K562 (cell line): ENCODE measurements around the gene PTPRU. TPM values are rescaled to one million over a fixed set of nuclear protein-coding genes. Genes with fewer than 3 reads are reported as not detected.

Source experiments
- ATAC-seq: fragments of 200-7000 bp; cut with Tn5 transposase; 3 replicates; pipeline ENCODE4 v1.9.1; 2020; ENCODE audit warnings: moderate library complexity
- BruUV-seq: library from RNA; stranded (reverse); fragments of 400-500 nt; replicated peaks from 2 replicates; lab custom pipeline; 2021; lab: Mats Ljungman, UMichigan
- CTCF ChIA-PET: fragments of 300-600 bp; formaldehyde crosslinking; extraction: SDS; loops from one replicate; lab custom pipeline; 2021; ENCODE audit warnings: low intra/inter-chr PET ratio; lab: Yijun Ruan, JAX
- POLR2A ChIA-PET: fragments of 300-600, 350-650 bp; sonication (Branson Sonifier 250); formaldehyde crosslinking; extraction: SDS; loops from one replicate; lab custom pipeline; 2021; ENCODE audit warnings: antibody characterized with exemption, inconsistent platforms; lab: Yijun Ruan, JAX
- DNase-seq, 4 experiments: peaks; one replicate each; pipeline versions ENCODE4 v3.0.0 to v3.0.0-alpha.2; 2011 to 2018; ENCODE audit warnings: low spot score in 3 of 4, mixed read lengths in 3 of 4; ENCODE audit errors: extremely low read depth in 1 of 4
- FAIRE-seq: peaks from 2 replicates; lab custom pipeline; 2011; peaks lifted over from hg19 to GRCh38; lab: Jason Lieb, UNC
- H2AFZ ChIP-seq: 2 replicates; pipeline ENCODE4 v1.6.0; 2011; ENCODE audit warnings: low read depth, low read length, control low read depth, inconsistent platforms
- H3K27ac ChIP-seq: fragments of 200-600 bp; 3 replicates; pipeline ENCODE4 v1.8.0; 2011; ENCODE audit warnings: low read depth, mild to moderate bottlenecking, control low read depth, inconsistent platforms, low read length, moderate library complexity, mixed read lengths; ENCODE audit errors: extremely low read depth
- H3K27me3 ChIP-seq, 2 experiments: fragments of 300-600 bp in 1 of 2; 2 replicates in 1 of 2; 3 replicates in 1 of 2; pipeline versions ENCODE4 v1.6.0 to v1.8.0; 2011; ENCODE audit warnings: inconsistent platforms in 2 of 2, low read length in 2 of 2, mild to moderate bottlenecking in 1 of 2, mixed read lengths in 1 of 2, moderate library complexity in 1 of 2; ENCODE audit not compliant: control insufficient read depth in 2 of 2, insufficient read depth in 2 of 2
- H3K36me3 ChIP-seq: fragments of 300-600 bp; 3 replicates; pipeline ENCODE4 v1.8.0; 2011; ENCODE audit warnings: mild to moderate bottlenecking, low read length, inconsistent platforms; ENCODE audit not compliant: control insufficient read depth, insufficient read depth
- H3K4me1 ChIP-seq, 2 experiments: fragments of 200-600 bp in 1 of 2; replicated peaks in 1 of 2; 2 replicates in 1 of 2; 3 replicates in 1 of 2; pipeline versions ENCODE4 v1.5.1 to v1.8.0; 2011; ENCODE audit warnings: inconsistent platforms in 2 of 2, low read length in 2 of 2, mild to moderate bottlenecking in 1 of 2, mixed read lengths in 1 of 2, moderate library complexity in 1 of 2; ENCODE audit not compliant: control insufficient read depth in 2 of 2, insufficient read depth in 2 of 2
- H3K4me2 ChIP-seq: 2 replicates; pipeline ENCODE4 v1.6.1; 2011; ENCODE audit warnings: low read length, control low read depth, inconsistent platforms, mixed read lengths; ENCODE audit not compliant: insufficient read depth
- H3K4me3 ChIP-seq: fragments of 200-600 bp; sonication (generic), shearing (Covaris generic); 2 replicates; pipeline ENCODE4 v1.5.1; 2016; ENCODE audit warnings: control low read depth, inconsistent platforms
- H3K79me2 ChIP-seq: fragments of 200-600 bp; 3 replicates; pipeline ENCODE4 v1.8.0; 2011; ENCODE audit warnings: low read length, inconsistent platforms; ENCODE audit not compliant: control insufficient read depth, insufficient read depth
- H3K9ac ChIP-seq, 2 experiments: 2 replicates each; pipeline versions ENCODE4 v1.6.0 to v1.6.1; 2011; ENCODE audit warnings: low read depth in 2 of 2, low read length in 2 of 2, control low read depth in 1 of 2, inconsistent platforms in 1 of 2, mild to moderate bottlenecking in 1 of 2, mixed read lengths in 1 of 2; ENCODE audit not compliant: insufficient read depth in 1 of 2
- H3K9me1 ChIP-seq: one replicate; pipeline ENCODE4 v1.6.0; 2011; ENCODE audit warnings: inconsistent platforms, mild to moderate bottlenecking, low read length, moderate library complexity; ENCODE audit not compliant: control insufficient read depth, insufficient read depth
- H3K9me3 ChIP-seq: replicated peaks from 2 replicates; pipeline ENCODE4 v1.5.1; 2011; ENCODE audit warnings: low read depth, low read length, inconsistent platforms; ENCODE audit not compliant: control insufficient read depth, insufficient read depth
- H4K20me1 ChIP-seq: replicated peaks from 2 replicates; pipeline ENCODE4 v1.6.1; 2011; ENCODE audit warnings: low read length, inconsistent platforms, mixed read lengths; ENCODE audit not compliant: control insufficient read depth, insufficient read depth
- CGGBP1 ChIP-seq: fragments of 250-450 bp; sonication (Bioruptor Pico); IDR thresholded peaks from 2 replicates; pipeline ENCODE4 v1.9.0; 2021; ENCODE audit warnings: mild to moderate bottlenecking
- ETV1 ChIP-seq: fragments of 450-650 bp; conservative IDR thresholded peaks from 2 replicates; pipeline ENCODE4 v1.6.1; 2016; ENCODE audit warnings: missing genetic modification characterization, control low read depth, low read depth, missing compliant biosample characterization
- HDAC3 ChIP-seq: fragments of 450-650 bp; IDR thresholded peaks from 2 replicates; pipeline ENCODE4 v1.6.1; 2018; ENCODE audit warnings: borderline replicate concordance, mild to moderate bottlenecking, moderate library complexity; ENCODE audit not compliant: partially characterized antibody
- HDAC8 ChIP-seq: fragments of 450-650 bp; IDR thresholded peaks from 2 replicates; pipeline ENCODE4 v1.6.1; 2016; ENCODE audit warnings: mild to moderate bottlenecking, missing genetic modification characterization, moderate library complexity, missing compliant biosample characterization
- HMBOX1 ChIP-seq: sonication (generic); IDR thresholded peaks from 2 replicates; pipeline ENCODE4 v1.6.1; 2016
- HNRNPLL ChIP-seq: fragments of 200-400 bp; formaldehyde crosslinking; IDR thresholded peaks from 2 replicates; pipeline ENCODE4 v1.6.1; 2017; ENCODE audit warnings: low read length, low read depth, mild to moderate bottlenecking; ENCODE audit not compliant: poor library complexity, severe bottlenecking
- RAD21 ChIP-seq, 2 experiments: fragments of 250-450 bp in 1 of 2; fragments of 450-650 bp in 1 of 2; sonication (Bioruptor Pico) in 1 of 2; formaldehyde crosslinking in 1 of 2; IDR thresholded peaks in 1 of 2; conservative IDR thresholded peaks in 1 of 2; 2 replicates each; pipeline versions ENCODE4 v1.4.0 to v1.8.0; 2020 to 2022; ENCODE audit warnings: mild to moderate bottlenecking in 2 of 2, moderate library complexity in 1 of 2
- SIN3B ChIP-seq: fragments of 450-650 bp; IDR thresholded peaks from 2 replicates; pipeline ENCODE4 v1.6.1; 2017; ENCODE audit warnings: low read depth, mild to moderate bottlenecking, moderate library complexity
- YY1 ChIP-seq, 3 experiments: IDR thresholded peaks; 2 replicates each; pipeline ENCODE4 v1.6.1; 2011; ENCODE audit warnings: low read length in 2 of 3, mild to moderate bottlenecking in 2 of 3, moderate library complexity in 2 of 3, borderline replicate concordance in 1 of 3, control low read depth in 1 of 3, low read depth in 1 of 3; ENCODE audit not compliant: insufficient read depth in 3 of 3, insufficient replicate concordance in 2 of 3, control insufficient read depth in 1 of 3, insufficient read length in 1 of 3; ENCODE audit errors: extremely low read depth in 1 of 3
- ZKSCAN1 ChIP-seq: fragments of 150-350 bp; IDR thresholded peaks from 2 replicates; pipeline ENCODE4 v1.6.1; 2016; ENCODE audit warnings: low read depth, low read length
- ZNF253 ChIP-seq: fragments of 250-450 bp; sonication (Bioruptor Pico); conservative IDR thresholded peaks from 2 replicates; pipeline ENCODE4 v1.6.1; 2021; ENCODE audit warnings: mild to moderate bottlenecking
- WGBS: fragments of 100-300 bp; shearing (Covaris generic); methylation state at CpG from one replicate; pipeline ENCODE4 v1.1.6; 2016; ENCODE audit warnings: low coverage, mixed read lengths; ENCODE audit not compliant: insufficient coverage; ENCODE audit errors: missing lambda C conversion rate; 5-methylcytosine and 5-hydroxymethylcytosine counted together
- in situ Hi-C: fragments of 300-500 bp; cut with MboI; formaldehyde crosslinking; loops from 4 replicates; pipeline ENCODE4 v1.15.0; 2018; ENCODE audit warnings: inconsistent platforms, mixed read lengths
- intact Hi-C: fragments of 100-400 bp; cut with micrococcal nuclease; formaldehyde crosslinking; loops from 2 replicates; pipeline ENCODE4 v1.14.2; 2022
- polyA plus RNA-seq, 8 experiments: library from polyadenylated mRNA; depleted of rRNA in 4 of 8; stranded (reverse) in 5 of 8; unstranded in 3 of 8; fragments of >200 nt; fragmentation: Nextera tagmentation in 2 of 8; fragmentation: Illumina TruSeq in 1 of 8; extraction: Ambion mirVana in 2 of 8; extraction: Trizol in 1 of 8; gene quantifications; 2 replicates each; pipeline versions ENCODE4 v1.2.1 to v1.2.3, GENCODE V29; 2011 to 2014; ENCODE audit warnings: inconsistent platforms in 1 of 8, missing spikeins in 1 of 8
- total RNA-seq, 7 experiments: library from RNA; depleted of rRNA in 6 of 7; stranded (reverse); fragments of >200 nt in 6 of 7; fragmentation: Illumina TruSeq in 2 of 7; extraction: Trizol in 2 of 7; gene quantifications; 2 replicates each; pipeline versions ENCODE4 v1.2.1 to v1.2.3, GENCODE V29; 2011 to 2021; ENCODE audit warnings: low replicate concordance in 1 of 7

Gene PTPRU
- total and polyA plus RNA-seq, 9 of the 15 experiments (the other 6 are each of a cell fraction or from before 2014, with no cell fraction given), result 0.01 to 2.9 (median 1.0) TPM

GRCh38 chr1:29249170-29249691 lies 12.9 kb downstream of the PTPRU start (continued):
- TF ChIP-seq SIN3B, result no peak
- TF ChIP-seq ZNF253 (CRISPR knock-in tag), result no peak
- no peak for TF ChIP-seq HDAC8 (tag)
- no peak for TF ChIP-seq CGGBP1
- no peak for TF ChIP-seq HDAC3
- no peak for TF ChIP-seq ZKSCAN1
- TF ChIP-seq ETV1, result peak; percentile 77
- no peak for TF ChIP-seq RAD21 (CRISPR knock-in tag; conservative IDR thresholded peaks at IDR 0.05 in 1 of 2, IDR thresholded peaks at IDR 0.05 in 1 of 2)
- no peak for TF ChIP-seq YY1 (IDR thresholded peaks at IDR 0.05; ENCODE audit: borderline replicate concordance in 1 of 3, control insufficient read depth in 1 of 3, extremely low read depth in 1 of 3, insufficient read depth in 3 of 3, insufficient read length in 1 of 3, insufficient replicate concordance in 2 of 3, low read depth in 1 of 3, low read length in 2 of 3)

DNA sequence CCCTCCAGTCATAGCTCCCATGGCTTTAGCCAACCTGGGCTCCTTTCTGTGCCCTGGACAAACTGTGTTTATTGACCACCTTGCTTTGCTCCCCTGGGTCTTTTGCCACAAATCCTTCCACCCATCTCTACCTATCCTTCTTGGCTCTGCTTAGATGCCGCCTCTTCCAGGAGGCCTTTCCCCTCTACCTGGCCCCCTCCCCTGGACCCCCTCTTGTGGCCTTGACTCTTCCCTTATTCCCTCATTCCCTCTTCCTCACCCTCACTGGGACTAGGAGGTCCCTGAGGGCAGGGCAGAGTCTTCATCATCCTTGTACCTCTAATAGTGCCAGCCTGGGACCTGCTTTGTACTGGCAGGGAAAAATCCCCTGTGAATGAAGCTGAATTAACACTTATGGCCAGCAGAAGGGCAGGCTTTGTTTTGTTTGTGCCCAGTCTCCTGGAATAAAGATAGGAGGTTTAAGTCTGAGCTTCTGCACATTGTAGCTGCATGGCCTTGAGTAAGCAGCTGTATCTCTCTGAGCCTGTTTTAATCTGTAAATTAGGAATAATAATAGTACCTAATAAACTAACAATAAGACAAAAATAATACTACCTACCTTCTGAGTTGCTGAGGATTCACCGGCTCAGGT lies 13.7 kb downstream of the PTPRU start:
- no peaks in the 10 kb centered on the region for H3K79me2 ChIP-seq
- no peak overlapping the region for H2AFZ ChIP-seq
- H3K36me3 ChIP-seq, result no peaks in the 10 kb centered on the region
- WGBS, result 19% methylated on average over 2 of the region's 2 CpGs
- H3K9me3 ChIP-seq, result no peaks in the 10 kb centered on the region
- TF ChIP-seq HNRNPLL, result no peak
- TF ChIP-seq HMBOX1, result no peak
- DNase-seq (no peak), FAIRE-seq (no peak), ATAC-seq (no peak)
- ChIA-PET POLR2A (interaction anchor here (1.0 to 1.5 kb wide), 2 partner anchors 9 kb away, joined by 4 to 5 read pairs; no protein-coding TSS in a partner anchor), CTCF (no interaction called here)
- peaks cover 6 to 10% of the 10 kb centered on the region in 2 experiments; a peak in 3 of 5 replicates for H3K4me1 ChIP-seq
- peaks cover 19 to 43% of the 10 kb centered on the region in 2 experiments; a peak in 4 of 5 replicates for H3K27me3 ChIP-seq
- no peak overlapping the region for H3K9ac ChIP-seq
- no peak overlapping the region for H3K4me3 ChIP-seq
- no peak overlapping the region for H3K4me2 ChIP-seq
- in situ Hi-C loops, result no loop called here
- H4K20me1 ChIP-seq, result peaks cover 22% of the 10 kb centered on the region
- H3K27ac ChIP-seq, result no peak overlapping the region
- H3K9me1 ChIP-seq, result no peaks in the 10 kb centered on the region
- no TSS peak for BruUV-seq
- intact Hi-C loops, result no loop called here
